ENCODE results near the gene IQCN. TPM values are rescaled to one million over a fixed set of nuclear protein-coding genes. Genes with fewer than 3 reads are reported as not detected.

The IQCN gene
- total RNA-seq, 1 donor from 2014 or later: 5.9 TPM

DNA sequence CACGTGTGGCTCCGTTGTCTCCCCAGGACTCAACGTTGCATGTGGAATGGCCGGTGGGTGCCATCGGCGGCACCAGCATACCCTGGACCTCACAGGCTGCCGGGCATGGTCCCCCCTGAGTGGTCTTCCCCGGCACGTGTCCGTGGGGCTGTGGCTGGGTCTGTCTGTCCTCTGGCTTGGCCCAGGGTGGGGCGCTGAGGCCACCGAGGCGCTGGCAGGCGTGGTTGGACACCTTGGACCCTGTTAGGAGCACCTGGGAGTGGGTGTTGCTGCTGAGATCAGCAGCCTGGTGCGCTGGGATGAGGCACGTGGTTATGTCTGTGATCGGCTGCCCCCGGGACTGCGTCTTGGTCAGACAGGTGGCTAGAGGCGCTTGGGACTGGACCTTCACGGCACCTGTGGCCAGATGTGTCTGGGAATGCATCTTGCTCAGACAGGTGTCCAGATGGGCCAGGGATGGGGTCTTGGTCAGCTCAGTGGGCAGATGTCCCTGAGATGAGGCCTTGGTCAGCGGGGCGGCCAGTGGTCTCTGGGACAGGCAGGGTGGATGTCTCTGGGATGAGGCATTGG lies 9.2 kb downstream of the IQCN start:
- DNase-seq (ENCODE audit: low spot score): no peak

DNA sequence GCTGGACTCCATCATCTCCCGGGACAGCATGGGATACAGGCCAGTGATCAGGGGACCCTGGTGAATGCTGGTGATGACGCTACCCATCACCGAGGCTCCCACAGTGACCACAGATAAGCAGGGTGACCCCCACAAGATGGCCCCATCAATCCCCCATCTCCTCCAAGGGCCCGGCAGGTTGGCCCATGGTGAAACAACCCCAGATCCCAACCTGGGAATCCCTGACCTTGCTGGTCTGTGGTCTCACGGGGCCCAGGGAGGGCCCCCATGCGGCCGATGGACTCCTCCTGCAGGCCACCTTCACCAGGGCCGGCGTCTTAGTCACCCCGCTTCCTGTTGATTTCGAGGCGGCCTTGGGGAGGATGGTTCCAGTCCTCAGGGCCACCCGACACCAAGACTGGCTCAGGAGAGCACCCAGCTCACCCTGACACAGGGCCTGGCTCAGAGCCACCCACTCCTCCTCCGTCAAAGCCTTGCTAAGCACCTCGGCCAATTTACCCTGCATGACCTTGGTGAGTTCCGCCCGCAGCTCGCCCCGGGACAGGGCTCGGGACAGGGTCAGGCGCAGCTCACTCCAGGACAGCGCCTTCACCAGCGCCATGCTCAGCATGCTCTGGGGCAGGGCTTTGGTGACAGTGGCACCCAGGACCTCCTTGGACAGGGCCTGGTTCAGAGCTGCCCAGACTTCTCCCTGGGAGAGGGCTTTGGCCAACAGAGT lies 10.0 kb downstream of the IQCN start:
- DNase-seq (ENCODE audit: low spot score): no peak

DNA sequence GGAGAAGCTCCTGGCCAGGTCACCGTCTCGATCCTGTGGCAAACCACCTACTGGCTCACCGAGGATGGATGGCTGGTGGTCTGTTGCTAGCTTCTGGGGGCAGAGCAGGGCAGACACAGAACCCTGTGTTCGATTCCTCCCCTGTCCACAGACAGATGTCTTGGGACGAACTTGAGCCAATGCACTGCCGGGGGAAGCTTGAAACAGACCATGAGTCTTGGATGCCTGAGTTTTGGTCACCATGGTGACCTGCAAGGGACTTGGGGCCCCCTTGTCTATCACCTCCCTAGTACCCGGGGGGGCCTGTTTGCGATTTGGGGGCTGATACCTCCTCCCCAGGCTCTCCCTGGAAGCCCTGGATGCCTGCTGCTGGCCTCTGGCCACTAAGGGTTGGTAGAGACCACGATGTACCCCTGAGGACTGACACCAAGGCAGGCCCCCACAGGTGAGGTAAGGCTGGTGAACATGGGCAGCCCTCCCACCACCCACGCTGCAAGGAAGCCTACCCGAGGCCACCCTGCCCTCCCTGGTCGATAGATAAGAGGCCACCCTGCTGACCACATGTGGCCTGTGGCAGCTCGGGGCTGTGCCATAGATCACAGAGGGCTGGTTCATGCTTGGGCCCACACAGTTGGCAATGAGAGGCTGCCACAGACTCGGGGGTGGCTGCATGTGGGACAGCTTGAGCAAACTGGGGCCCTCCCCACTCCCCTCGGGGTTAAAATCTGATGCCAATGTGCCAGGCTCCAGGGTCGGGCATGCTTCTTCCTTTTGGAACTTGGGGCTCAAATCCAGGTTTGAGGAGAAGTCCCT lies 10.7 kb downstream of the IQCN start:
- no peak for DNase-seq (ENCODE audit: low spot score)

GRCh38 chr19:18262917-18263316 lies 11.3 kb downstream of the IQCN start:
- DNase-seq (ENCODE audit: low spot score): no peak

DNA sequence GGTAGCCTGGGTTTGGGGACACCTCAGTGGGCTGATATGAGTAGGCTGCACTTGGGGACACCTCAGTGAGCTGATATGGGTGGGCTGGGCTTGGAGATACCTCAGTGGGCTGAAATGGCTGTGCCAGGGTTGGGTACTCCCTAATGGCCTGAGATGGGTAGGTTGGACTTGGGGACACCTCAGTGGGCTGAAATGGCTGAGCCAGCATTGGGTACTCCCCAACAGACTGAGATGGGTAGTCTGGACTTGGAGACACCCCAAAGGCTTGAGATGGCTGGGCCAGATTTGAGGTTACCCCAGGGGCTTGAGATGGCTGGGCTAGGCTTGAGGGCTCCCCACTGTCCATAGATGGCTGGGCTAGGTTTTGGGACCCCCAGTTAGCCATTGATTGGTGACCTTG lies 12.1 kb downstream of the IQCN start:
- no peak for DNase-seq (ENCODE audit: low spot score)

DNA sequence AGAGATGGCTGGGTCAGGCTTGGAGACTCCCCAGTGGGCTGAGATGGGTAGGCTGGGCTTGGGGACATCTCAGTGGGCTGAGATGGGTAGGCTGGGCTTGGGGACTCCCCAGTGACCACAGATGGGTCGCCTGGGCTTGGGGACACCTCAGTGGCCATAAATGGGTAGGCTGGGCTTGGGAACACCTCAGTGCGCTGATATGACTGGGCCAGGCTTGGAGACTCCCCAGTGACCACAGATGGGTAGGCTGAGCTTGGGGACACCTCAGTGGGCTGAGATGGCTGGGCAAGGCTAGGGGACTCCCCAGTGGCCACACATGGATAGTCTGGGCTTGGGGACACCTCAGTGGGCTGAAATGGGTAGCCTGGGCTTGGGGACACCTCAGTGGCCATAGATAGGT lies 12.8 kb downstream of the IQCN start:
- DNase-seq (ENCODE audit: low spot score): no peak

- DNase-seq (ENCODE audit: low spot score): no peak
Measured at GRCh38 chr19:18259893-18260292, 14.4 kb downstream of the IQCN start.

- DNase-seq (ENCODE audit: low spot score): no peak
Measured at GRCh38 chr19:18257503-18258470, 16.5 kb downstream of the IQCN start.

DNA sequence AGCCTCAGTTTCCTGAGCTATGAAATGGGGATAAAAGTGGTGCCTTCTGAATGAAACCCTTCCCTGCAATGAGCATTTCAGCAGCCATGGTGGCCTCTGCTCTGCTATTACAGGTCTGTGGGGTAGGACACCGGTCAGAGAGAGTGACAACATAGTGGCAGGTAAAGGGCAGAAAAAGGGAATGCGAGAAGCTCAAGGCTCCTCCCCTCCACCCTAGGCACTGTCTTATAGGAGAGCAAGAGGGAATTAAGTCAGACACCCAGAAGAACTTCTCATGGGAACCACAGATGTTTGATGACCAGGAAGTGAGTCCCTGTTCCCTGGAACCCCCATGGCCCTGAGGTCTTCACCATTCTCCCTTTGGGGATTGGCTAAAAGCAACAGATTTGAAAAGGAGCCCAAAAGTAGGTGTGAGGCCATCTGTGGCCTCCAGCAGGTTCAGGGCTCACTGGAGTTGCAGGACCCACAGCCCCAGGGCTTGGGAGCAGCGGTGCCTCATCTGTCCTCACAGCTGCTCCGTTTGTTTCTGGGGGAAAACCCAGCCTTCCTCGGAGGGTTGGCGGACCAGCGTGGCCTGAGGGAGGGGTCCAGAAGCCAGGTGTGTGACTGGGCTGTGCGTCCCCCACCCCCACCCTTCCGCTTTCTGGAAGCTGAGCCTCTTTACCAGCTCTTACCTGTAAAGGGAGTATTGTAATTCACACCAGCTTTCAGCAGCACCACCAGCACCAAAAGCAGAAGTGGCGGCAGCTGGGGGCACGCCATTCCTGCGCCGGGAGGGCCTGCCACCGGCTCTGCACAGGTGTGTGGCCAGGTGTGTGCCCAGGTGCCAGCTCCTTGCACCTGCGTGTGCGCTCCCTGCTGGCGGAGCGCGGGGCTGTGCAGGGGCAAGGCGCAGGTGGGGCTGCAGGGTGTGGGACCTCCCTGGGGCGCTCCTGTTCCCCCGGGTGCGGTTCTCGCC lies 19.4 kb downstream of the IQCN start:
- DNase-seq (ENCODE audit: low spot score): no peak

GRCh38 chr19:18253716-18254115 lies 20.5 kb downstream of the IQCN start:
- peak; percentile 86 for DNase-seq (ENCODE audit: low spot score)

DNA sequence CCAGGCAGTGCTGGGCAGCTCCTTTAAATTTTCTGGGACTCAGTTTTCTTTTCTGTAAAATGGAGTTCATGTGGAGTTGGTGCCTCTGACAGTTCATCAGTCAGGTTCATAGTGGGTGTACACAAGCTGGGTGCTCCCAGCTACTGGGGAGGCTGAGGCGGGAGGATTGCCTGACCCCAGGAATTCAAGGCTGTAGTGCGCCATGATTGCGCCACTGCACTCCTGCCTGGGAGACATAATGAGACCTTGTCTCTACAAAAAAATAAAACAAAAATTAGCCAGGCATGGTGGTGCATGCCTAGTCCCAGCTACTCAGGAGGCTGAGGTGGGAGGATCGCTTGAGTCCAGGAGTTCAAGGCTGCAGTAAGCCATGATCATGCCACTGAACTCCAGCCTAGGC lies 21.1 kb downstream of the IQCN start:
- no peak for DNase-seq (ENCODE audit: low spot score)

GRCh38 chr19:18252370-18252717 lies 21.9 kb downstream of the IQCN start:
- no peak for DNase-seq (ENCODE audit: low spot score)

- DNase-seq (ENCODE audit: low spot score): peak; percentile 81
Measured at GRCh38 chr19:18251587-18252369, 22.5 kb downstream of the IQCN start.

GRCh38 chr19:18249834-18250233 lies 24.4 kb downstream of the IQCN start:
- DNase-seq (ENCODE audit: low spot score): no peak

GRCh38 chr19:18245297-18245696 lies 29.0 kb downstream of the IQCN start:
- DNase-seq (ENCODE audit: low spot score): no peak

- no peak for DNase-seq (ENCODE audit: low spot score)
Measured at GRCh38 chr19:18239303-18239702, 34.9 kb downstream of the IQCN start.

GRCh38 chr19:18234194-18234593 lies 40.1 kb downstream of the IQCN start:
- no peak for DNase-seq (ENCODE audit: low spot score)

DNA sequence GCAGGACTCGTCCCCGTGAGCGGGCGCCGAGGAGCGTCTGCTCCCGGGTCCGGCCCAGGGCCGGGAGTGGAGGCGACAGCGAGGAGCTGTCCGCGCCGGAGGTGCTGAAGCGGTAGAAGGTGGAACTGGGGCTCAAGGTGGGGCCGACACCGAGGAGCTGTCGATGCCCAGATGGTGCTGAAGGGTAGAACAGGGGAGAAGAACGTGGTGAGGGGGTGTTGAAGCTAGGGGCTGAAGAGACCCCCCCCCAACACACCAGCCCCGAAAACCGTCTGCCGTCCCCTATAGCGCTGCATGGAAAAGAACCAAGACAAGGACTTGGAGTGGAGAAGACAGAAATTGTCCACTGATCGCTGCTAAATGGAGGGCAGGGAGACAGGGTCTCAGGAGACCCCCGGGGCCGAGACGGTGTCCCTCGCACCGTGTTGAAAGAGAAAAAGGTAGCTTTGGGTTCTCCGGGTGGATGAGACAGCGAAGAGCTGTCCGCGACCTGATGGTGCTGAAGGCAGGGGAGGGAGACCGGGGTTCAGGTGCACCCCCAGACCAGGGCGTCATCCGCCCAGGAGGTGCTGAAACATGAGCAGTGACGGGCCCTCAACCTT lies 40.9 kb downstream of the IQCN start:
- DNase-seq (ENCODE audit: low spot score): no peak

DNA sequence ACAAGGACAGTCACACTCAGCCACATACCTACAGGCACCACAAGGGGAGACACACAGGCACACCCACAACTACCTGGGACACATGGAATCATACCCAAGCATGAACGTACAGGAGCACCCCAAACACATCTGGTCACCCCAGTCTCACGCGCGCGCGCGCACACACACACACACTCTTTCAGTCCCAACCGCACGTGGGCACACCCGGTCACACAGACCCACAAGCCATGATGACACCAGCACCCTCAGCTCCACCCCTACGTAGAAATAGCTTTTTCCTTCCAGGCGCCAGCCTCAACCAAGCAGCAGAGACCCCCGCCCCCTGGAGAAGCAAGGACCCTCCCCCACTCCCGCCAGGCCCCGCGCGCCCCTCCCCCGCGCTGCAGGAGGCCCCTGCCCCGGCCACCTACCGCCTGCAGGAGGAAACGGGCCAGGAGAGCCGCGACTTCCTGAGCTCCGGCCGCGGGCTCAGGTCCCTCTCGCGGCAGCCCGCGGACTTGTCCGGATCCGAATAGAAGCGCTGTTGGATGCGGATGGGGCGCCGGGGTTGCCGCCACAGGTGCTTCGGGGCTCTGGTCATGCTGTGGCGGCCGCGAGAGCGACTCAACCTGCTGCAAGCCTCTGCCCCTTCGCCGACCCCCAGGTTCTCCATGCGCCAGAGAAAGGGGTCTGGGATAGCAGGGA lies 41.6 kb downstream of the IQCN start:
- no peak for DNase-seq (ENCODE audit: low spot score)
